Upper lobe of left lung (tissue), 6 donors: ENCODE results near the gene TAF1D. TPM values are rescaled to one million over a fixed set of nuclear protein-coding genes. Genes with fewer than 3 reads are reported as not detected.
"Not testable (repeated sequence)": the region's sequence is repeated elsewhere in the genome, so short reads cannot be mapped to it uniquely, and the experiment has no call there.

Source experiments
- ATAC-seq, 2 donors: fragments of 200-7000 bp; cut with Tn5 transposase; one replicate each; pipeline ENCODE4 v1.9.1; 2022; ENCODE audit warnings: mild to moderate bottlenecking in 2 of 2, moderate library complexity in 2 of 2; ENCODE audit not compliant: low FRiP score in 2 of 2
- DNase-seq, 2 donors: peaks; one replicate each; pipeline ENCODE4 v3.0.0-alpha.2; 2019 to 2020
- H3K27ac ChIP-seq, 4 donors: fragments of 200-600 bp; sonication (generic); one replicate each; pipeline ENCODE4 v1.5.1; 2016 to 2019
- H3K27me3 ChIP-seq, 4 donors: fragments of 200-600 bp; sonication (generic); one replicate each; pipeline ENCODE4 v1.5.1; 2017 to 2019
- H3K36me3 ChIP-seq, 4 donors: fragments of 200-600 bp; sonication (generic); one replicate each; pipeline ENCODE4 v1.5.1; 2016 to 2019
- H3K4me1 ChIP-seq, 4 donors: fragments of 200-600 bp; sonication (generic); one replicate each; pipeline ENCODE4 v1.5.1; 2018 to 2019
- H3K4me3 ChIP-seq, 4 donors: fragments of 200-600 bp; sonication (generic); one replicate each; pipeline ENCODE4 v1.5.1; 2017 to 2019; ENCODE audit warnings: mild to moderate bottlenecking in 2 of 4, moderate library complexity in 1 of 4
- H3K9me3 ChIP-seq, 4 donors: fragments of 200-600 bp; sonication (generic); one replicate each; pipeline ENCODE4 v1.5.1; 2018 to 2019
- EP300 ChIP-seq, 4 donors: sonication (generic); formaldehyde crosslinking; IDR thresholded peaks; one replicate each; pipeline ENCODE4 v1.5.1; 2017; ENCODE audit warnings: antibody characterized with exemption in 4 of 4, control low read depth in 2 of 4
- POLR2A ChIP-seq, 4 donors: fragments of 450-650 bp; IDR thresholded peaks; one replicate each; pipeline ENCODE4 v1.5.1; 2016 to 2017; ENCODE audit warnings: antibody characterized with exemption in 4 of 4, mild to moderate bottlenecking in 2 of 4
- POLR2AphosphoS5 ChIP-seq, 2 donors: sonication (generic); formaldehyde crosslinking; IDR thresholded peaks; one replicate each; pipeline ENCODE4 v1.5.1; 2017; ENCODE audit warnings: antibody characterized with exemption in 2 of 2
- WGBS, 2 donors: methylation state at CpG; one replicate each; pipeline ENCODE4 v1.1.5; 2017 to 2018; 5-methylcytosine and 5-hydroxymethylcytosine counted together
- total RNA-seq, 6 donors: library from RNA; depleted of rRNA in 4 of 6; stranded (reverse); fragments of >200 nt in 4 of 6; gene quantifications; one replicate each; pipeline versions ENCODE4 v1.1.0 to v1.2.1, GENCODE V29; 2016 to 2021
- TF ChIP-seq, protein P1 (sequence below), 6 experiments: fragments of 450-650 bp in 4 of 6; fragments of 200-600 bp in 2 of 6; sonication (generic) in 2 of 6; IDR thresholded peaks; one replicate each; pipeline ENCODE4 v1.5.1; 2016 to 2019; ENCODE audit warnings: antibody characterized with exemption in 6 of 6
- donor health status: DM: no; HTN: no; CAD: no; lungs with moderate emphysema.
- donor health status: DM: no; HTN: yes; CAD: no; lungs with severe emphysema.

The TAF1D gene
- total RNA-seq, 6 donors from 2014 or later = 70.5 to 195 (median 88.5) TPM

DNA sequence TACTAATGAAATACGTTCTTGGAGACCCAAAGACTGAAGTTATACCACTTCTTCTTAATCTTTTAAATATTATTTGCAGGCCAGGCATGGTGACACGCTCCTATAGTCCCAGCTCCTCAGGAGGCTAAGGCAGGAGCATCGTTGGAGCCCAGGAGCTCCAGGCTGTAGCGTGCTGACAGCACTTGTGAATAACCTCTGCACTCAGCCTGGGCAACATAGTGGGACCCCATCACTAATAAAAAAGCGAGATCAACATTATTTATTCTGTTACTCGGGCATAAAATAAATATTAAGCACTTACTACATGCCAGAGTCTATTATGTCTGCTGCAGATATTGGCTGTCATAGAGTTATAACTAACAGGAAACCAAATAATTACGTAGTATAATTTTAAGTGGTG lies 42.1 kb upstream of the TAF1D start:
- TF ChIP-seq POLR2A (IDR thresholded peaks at IDR 0.05) = no peak
- TF ChIP-seq, protein P1, sequence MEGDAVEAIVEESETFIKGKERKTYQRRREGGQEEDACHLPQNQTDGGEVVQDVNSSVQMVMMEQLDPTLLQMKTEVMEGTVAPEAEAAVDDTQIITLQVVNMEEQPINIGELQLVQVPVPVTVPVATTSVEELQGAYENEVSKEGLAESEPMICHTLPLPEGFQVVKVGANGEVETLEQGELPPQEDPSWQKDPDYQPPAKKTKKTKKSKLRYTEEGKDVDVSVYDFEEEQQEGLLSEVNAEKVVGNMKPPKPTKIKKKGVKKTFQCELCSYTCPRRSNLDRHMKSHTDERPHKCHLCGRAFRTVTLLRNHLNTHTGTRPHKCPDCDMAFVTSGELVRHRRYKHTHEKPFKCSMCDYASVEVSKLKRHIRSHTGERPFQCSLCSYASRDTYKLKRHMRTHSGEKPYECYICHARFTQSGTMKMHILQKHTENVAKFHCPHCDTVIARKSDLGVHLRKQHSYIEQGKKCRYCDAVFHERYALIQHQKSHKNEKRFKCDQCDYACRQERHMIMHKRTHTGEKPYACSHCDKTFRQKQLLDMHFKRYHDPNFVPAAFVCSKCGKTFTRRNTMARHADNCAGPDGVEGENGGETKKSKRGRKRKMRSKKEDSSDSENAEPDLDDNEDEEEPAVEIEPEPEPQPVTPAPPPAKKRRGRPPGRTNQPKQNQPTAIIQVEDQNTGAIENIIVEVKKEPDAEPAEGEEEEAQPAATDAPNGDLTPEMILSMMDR (IDR thresholded peaks at IDR 0.05) = no peak
- TF ChIP-seq POLR2AphosphoS5 (IDR thresholded peaks at IDR 0.05) = no peak
- TF ChIP-seq EP300 (IDR thresholded peaks at IDR 0.05) = no peak
- DNase-seq (no peak), ATAC-seq (no peak)
- Histone ChIP-seq H3K9me3 (no peaks in the 10 kb centered on the region), H3K36me3 (peaks cover 0 to 9% (median 3%) of the 10 kb centered on the region in 4 donors), H3K4me1 (peaks cover 23 to 33% (median 27%) of the 10 kb centered on the region in 4 donors), H3K4me3 (peak overlapping the region in 3 of 4 donors; percentile 65 to 92 (median 84)), H3K27ac (peak overlapping the region; percentile 88 to 97 (median 94)), H3K27me3 (no peaks in the 10 kb centered on the region)
- 48 to 50% methylated on average over 7 of the region's 7 CpGs for WGBS, 2 donors

DNA sequence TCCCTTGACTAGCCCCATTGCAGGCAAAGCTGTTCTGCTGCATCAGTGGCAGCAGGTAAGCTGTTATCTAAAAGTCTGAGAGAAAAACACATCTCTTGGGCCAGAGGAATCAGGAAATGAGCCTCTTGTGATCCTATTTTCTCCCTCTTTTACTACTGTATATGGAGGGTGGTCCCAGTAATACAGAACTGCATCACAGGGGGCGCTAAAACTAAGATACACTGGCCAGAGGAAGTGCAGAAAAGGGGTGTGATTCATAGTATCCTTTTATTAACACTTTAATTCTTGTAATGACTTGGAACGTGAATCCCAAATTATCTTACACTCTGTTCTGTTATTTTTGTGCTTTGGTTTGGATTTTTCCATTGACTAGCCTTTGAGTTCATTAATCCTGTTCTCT lies 34.0 kb upstream of the TAF1D start:
- no peak overlapping the region for H3K27ac ChIP-seq
- H3K4me1 ChIP-seq = no peaks in the 10 kb centered on the region
- TF ChIP-seq POLR2A (IDR thresholded peaks at IDR 0.05) (no peak), EP300 (IDR thresholded peaks at IDR 0.05) (no peak), POLR2AphosphoS5 (IDR thresholded peaks at IDR 0.05) (no peak)
- TF ChIP-seq, protein P1 (IDR thresholded peaks at IDR 0.05) = no peak
- ATAC-seq (no peak), DNase-seq (no peak)
- H3K4me3 ChIP-seq = no peak overlapping the region
- no peaks in the 10 kb centered on the region for H3K36me3 ChIP-seq
- H3K9me3 ChIP-seq = no peaks in the 10 kb centered on the region
- 63 to 68% methylated on average over 2 of the region's 2 CpGs for WGBS, 2 donors
- H3K27me3 ChIP-seq = no peaks in the 10 kb centered on the region

DNA sequence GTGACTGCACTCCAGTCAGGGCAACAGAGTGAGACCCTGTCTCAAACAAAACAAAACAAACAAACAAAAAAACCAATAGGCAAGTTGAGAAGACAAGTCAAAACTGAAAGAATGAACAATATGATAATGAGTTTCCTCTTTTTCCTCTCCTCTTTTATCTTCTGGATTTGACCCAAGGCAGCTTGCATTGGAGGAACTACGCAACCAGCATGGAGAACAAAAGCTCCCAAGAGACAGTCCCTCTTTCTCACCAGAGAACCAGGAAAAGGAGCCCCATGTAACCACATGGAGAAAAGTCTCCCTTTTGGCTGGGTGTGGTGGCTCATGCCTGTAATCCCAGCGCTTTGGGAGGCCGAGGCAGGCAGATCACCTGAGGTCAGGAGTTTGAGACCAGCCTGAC lies 33.3 kb upstream of the TAF1D start:
- H3K4me1 ChIP-seq, H3K9me3 ChIP-seq, H3K36me3 ChIP-seq, H3K27me3 ChIP-seq, ATAC-seq, H3K27ac ChIP-seq, H3K4me3 ChIP-seq, DNase-seq: not testable (repeated sequence)
- WGBS, 2 donors = 71 to 89% methylated on average over 3 of the region's 3 CpGs

DNA sequence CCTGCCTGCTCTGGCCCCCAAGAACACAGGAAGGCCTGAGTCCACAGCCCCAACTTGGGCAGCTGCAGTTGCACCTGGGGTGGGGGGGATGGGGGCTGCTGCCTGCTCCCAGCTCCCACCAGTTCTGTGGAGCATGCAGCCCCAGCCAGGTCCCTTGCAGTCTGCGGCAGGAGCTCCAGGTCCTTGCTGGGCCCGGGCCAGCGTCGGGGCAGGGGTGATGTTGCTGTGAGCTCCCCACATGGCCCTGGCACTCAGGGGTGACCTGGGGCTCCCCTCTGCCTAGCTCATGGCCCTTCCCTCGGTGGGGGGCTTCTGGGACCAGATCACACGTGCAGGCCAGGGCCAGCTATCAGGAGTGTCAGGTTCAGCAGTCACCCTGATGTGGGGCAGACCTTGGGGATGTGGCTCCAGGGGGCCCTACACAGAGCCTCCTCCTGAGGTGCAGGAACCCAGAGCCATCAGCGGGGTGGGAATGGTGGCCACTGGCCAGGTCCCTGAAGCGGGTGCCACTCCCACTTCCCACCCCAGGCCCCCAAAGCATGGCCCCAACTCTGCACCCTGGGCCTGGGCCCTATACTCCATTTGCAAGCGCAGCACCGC lies 32.4 kb upstream of the TAF1D start:
- DNase-seq (peak in 1 of 2 donors; percentile 69), ATAC-seq (peak in 1 of 2 donors; percentile 49)
- Histone ChIP-seq H3K36me3 (no peaks in the 10 kb centered on the region), H3K9me3 (no peaks in the 10 kb centered on the region), H3K27me3 (no peaks in the 10 kb centered on the region), H3K27ac (no peak overlapping the region), H3K4me1 (no peaks in the 10 kb centered on the region), H3K4me3 (no peak overlapping the region)
- TF ChIP-seq, protein P1 (IDR thresholded peaks at IDR 0.05) = no peak
- TF ChIP-seq POLR2AphosphoS5 (IDR thresholded peaks at IDR 0.05) (no peak), POLR2A (IDR thresholded peaks at IDR 0.05) (no peak), EP300 (IDR thresholded peaks at IDR 0.05) (no peak)
- 94 to 100% methylated on average over 5 to 9 of the region's 10 CpGs for WGBS, 2 donors

DNA sequence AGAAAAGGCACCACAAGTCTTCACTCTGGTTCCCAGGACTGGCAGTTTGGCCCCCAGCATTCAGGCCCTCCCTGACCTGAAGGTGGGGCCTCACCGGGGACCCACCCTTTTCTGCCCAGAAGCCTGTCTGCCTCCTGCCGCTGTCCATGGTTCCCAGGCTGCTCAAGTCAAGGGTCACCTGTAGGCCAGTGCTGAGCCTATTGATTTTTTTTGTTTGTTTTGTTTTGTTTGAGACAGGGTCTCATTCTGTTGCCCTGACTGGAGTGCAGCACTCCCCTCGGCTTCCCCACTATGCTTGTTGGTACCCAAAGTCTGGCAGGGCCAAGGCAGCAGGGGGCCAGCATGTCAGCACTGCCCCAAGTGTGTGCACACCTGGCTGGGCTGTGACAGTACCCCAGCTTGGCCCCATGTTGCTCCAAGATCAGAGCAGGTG lies 31.8 kb upstream of the TAF1D start:
- Histone ChIP-seq H3K4me3 (no peak overlapping the region), H3K9me3 (no peaks in the 10 kb centered on the region), H3K27me3 (no peaks in the 10 kb centered on the region), H3K36me3 (no peaks in the 10 kb centered on the region), H3K27ac (no peak overlapping the region), H3K4me1 (no peaks in the 10 kb centered on the region)
- 93 to 100% methylated on average over 3 of the region's 3 CpGs for WGBS, 2 donors
- TF ChIP-seq POLR2A (IDR thresholded peaks at IDR 0.05) (no peak), POLR2AphosphoS5 (IDR thresholded peaks at IDR 0.05) (no peak), EP300 (IDR thresholded peaks at IDR 0.05) (no peak)
- TF ChIP-seq, protein P1 (IDR thresholded peaks at IDR 0.05) = no peak
- DNase-seq = peak in 1 of 2 donors; percentile 41
- ATAC-seq = no peak
